Natural killer cell treated with Interleukin-12 subunit alpha and Interleukin-12 subunit beta and Interleukin-15 and Interleukin-18, amount 100 ng/mL, for 72 hours (primary cell): ENCODE results near the gene RBP4. TPM values are rescaled to one million over a fixed set of nuclear protein-coding genes. Genes with fewer than 3 reads are reported as not detected.

Source experiments
- ATAC-seq, 2 donors: fragments of 150-1000 bp; cut with Tn5 transposase in 1 of 2; sonication (Bioruptor Pico), chemical (Tn5 transposase) in 1 of 2; 2 replicates each; pipeline ENCODE4 v1.10.0; 2021
- DNase-seq: peaks from one replicate; pipeline ENCODE4 v3.0.0; 2022; ENCODE audit warnings: low spot score
- H3K27ac Mint-ChIP-seq, 2 donors: 1 replicate in 1 of 2; 2 replicates in 1 of 2; pipeline ENCODE4 v1.8.0; 2022; ENCODE audit warnings: mixed read lengths in 2 of 2, mild to moderate bottlenecking in 1 of 2, moderate library complexity in 1 of 2
- H3K27me3 Mint-ChIP-seq, 2 donors: 1 replicate in 1 of 2; 2 replicates in 1 of 2; pipeline ENCODE4 v1.8.0; 2022; ENCODE audit warnings: mixed read lengths in 2 of 2
- H3K36me3 Mint-ChIP-seq: one replicate; pipeline ENCODE4 v1.8.0; 2022; ENCODE audit warnings: mixed read lengths
- H3K4me1 Mint-ChIP-seq, 2 donors: 1 replicate in 1 of 2; 2 replicates in 1 of 2; pipeline ENCODE4 v1.8.0; 2022; ENCODE audit warnings: low read depth in 2 of 2, mixed read lengths in 2 of 2, mild to moderate bottlenecking in 1 of 2
- H3K4me3 Mint-ChIP-seq: one replicate; pipeline ENCODE4 v1.8.0; 2022; ENCODE audit warnings: mixed read lengths
- H3K9me3 Mint-ChIP-seq: 2 replicates; pipeline ENCODE4 v1.8.0; 2022; ENCODE audit warnings: mixed read lengths
- total RNA-seq, 2 donors: library from RNA; stranded (reverse); gene quantifications; one replicate each; pipeline ENCODE4 v1.2.3, GENCODE V29; 2022

Gene RBP4
- total RNA-seq, 2 donors from 2014 or later: not detected

DNA sequence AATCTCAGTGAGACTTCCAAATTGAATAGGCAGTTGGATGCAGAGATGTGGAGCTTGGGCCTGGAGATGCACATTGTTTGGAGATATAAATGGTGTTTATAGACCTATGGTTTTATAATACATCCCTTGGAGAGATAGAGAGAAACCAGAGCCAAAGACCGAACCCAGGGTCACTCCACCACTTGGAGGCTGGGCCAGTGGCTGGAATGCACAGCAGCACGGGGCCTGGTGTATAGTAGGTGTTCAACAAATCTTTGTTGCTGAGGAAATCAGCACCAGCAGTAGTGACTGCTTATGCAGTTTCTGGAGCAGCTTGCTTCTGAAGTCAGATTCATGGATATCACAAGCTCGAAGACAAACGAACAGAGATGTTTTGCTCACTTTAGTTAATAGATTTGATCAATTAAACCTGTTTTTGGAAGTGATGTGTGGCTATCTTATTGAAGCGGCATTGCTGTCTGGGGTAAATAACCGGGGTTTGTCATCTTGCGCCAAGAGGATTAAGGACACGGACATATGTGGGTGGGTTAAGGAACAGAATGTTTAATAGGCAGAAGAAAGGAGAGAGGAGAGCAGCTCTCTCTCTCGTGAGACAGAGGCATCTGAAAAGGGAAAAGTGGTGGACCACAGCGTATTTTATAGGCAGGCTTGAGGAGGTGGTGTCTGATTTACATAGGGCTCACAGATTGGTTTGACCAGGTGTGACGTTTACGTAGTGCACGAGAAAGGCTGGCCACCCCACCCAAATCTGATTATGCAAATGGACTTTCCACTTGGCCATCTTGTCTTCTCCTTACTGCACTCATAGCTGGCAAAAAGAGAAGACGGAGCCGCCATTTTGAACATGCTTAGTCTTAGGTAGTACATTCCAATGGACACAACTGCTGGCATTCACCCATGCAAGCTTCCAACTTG, 11.1 kb downstream of the RBP4 start:
- no peaks in the 10 kb centered on the region for H3K9me3 Mint-ChIP-seq
- no peak overlapping the region for H3K4me3 Mint-ChIP-seq
- DNase-seq (no peak), ATAC-seq (no peak)
- peaks cover 12 to 18% of the 10 kb centered on the region in 2 donors for H3K27me3 Mint-ChIP-seq
- H3K36me3 Mint-ChIP-seq: no peaks in the 10 kb centered on the region
- H3K4me1 Mint-ChIP-seq: no peaks in the 10 kb centered on the region
- no peak overlapping the region for H3K27ac Mint-ChIP-seq

DNA sequence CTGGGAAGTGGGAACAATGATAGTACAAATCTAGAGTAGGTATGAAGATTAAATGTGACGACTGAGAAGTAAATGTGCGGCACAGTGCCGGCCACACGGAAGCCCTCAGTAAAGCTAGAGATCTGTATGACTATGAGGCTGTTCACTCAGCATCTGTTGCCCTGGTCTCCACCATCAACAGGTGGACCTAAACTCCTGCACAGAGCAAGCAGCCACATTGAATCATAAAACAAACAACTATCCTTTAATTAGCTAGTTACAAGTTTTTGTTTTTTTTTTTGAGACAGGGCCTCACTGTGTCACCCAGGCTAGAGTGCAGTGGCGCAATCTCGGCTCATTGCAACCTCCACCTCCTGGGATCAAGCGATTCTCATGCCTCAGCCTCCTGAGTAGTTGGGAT, 16.6 kb downstream of the RBP4 start:
- ATAC-seq (no peak), DNase-seq (no peak)
- peaks cover under 1% of the 10 kb centered on the region for H3K9me3 Mint-ChIP-seq
- no peaks in the 10 kb centered on the region for H3K4me1 Mint-ChIP-seq
- peaks cover 11 to 19% of the 10 kb centered on the region in 2 donors for H3K27me3 Mint-ChIP-seq
- no peaks in the 10 kb centered on the region for H3K36me3 Mint-ChIP-seq
- no peak overlapping the region for H3K4me3 Mint-ChIP-seq
- H3K27ac Mint-ChIP-seq: no peak overlapping the region

DNA sequence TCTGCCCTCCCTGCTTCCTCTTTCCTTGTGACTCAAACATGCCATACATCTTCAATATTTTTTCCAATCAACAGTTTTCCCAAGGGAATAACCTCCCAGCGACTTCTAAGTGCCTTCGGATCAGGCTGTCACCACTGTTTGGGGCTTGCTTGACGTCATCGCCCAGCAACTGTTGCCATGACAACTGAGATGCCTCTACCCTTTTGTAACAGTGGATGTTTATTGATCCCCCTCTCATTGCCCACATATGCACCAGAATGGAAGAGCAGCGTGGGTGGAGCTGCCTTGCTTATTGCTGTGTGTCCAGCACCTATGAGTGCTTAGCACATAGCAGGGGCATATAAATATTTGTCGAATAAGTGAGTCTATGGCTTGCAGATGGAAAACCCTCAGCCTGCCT, 20.2 kb downstream of the RBP4 start:
- Mint-ChIP-seq H3K36me3 (no peaks in the 10 kb centered on the region), H3K4me1 (no peaks in the 10 kb centered on the region), H3K9me3 (peaks cover 4% of the 10 kb centered on the region), H3K27ac (no peak overlapping the region), H3K4me3 (no peak overlapping the region), H3K27me3 (peaks cover 8 to 21% of the 10 kb centered on the region in 2 donors)
- DNase-seq: no peak
- no peak for ATAC-seq

DNA sequence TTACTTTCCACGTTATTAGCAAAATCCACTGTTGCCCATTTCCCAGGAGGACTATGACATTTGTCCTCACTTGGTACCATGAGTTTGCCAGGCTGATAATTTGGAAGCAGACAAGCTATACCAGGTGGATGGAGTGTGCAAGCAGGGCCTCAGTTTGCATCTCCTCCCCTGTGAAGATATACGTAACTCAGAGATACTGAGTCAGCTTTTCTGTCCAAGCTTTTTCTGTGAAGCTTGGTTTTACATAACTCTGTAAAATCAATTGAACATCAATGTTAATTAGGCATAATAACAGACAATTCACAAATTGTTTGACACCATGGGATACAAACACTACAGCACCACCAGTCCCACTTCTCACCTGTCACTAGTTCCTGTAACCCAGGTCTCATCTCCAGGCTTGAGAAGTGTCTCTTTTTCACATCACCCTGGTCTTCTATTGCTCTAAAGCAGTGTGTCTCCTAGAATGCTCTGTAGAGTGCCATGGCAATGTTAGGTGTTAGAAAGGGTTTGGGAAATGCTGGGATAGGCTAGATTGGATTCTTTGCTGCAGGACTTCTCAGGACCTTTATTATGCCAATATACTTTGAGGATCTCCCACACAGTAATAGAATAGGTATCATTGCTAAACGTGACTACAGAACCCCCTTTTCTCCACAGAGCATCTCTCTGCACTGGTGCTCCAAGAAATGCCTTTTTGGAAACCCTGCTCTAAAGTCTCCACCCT, 20.9 kb downstream of the RBP4 start:
- Mint-ChIP-seq H3K4me1 (no peaks in the 10 kb centered on the region), H3K27ac (no peak overlapping the region), H3K36me3 (no peaks in the 10 kb centered on the region), H3K4me3 (no peak overlapping the region), H3K9me3 (peaks cover 4% of the 10 kb centered on the region), H3K27me3 (peaks cover 8 to 24% of the 10 kb centered on the region in 2 donors)
- DNase-seq: no peak
- ATAC-seq: no peak

DNA sequence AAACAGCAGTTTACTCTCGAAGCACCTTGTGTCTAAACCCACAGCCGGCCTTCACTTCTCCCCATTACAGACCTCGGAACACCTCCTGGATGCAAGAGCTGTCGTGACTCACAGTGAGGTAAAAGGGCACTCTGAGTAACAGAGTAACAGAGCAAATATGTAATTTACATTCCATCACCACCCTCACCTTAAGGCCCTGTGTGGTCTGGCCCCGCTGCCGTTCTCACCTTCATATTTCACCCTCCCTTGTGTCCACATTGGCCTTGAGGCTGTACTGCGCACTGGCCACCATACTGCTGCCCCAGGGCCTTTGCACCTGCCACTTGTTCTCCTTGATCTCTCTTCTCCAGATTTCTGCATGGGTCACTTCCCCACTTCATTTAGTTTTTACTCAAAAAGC, 21.9 kb downstream of the RBP4 start:
- Mint-ChIP-seq H3K4me1 (no peaks in the 10 kb centered on the region), H3K27me3 (peaks cover 8 to 31% of the 10 kb centered on the region in 2 donors), H3K27ac (no peak overlapping the region), H3K9me3 (peaks cover 4% of the 10 kb centered on the region), H3K4me3 (no peak overlapping the region), H3K36me3 (no peaks in the 10 kb centered on the region)
- no peak for ATAC-seq
- DNase-seq: no peak

DNA sequence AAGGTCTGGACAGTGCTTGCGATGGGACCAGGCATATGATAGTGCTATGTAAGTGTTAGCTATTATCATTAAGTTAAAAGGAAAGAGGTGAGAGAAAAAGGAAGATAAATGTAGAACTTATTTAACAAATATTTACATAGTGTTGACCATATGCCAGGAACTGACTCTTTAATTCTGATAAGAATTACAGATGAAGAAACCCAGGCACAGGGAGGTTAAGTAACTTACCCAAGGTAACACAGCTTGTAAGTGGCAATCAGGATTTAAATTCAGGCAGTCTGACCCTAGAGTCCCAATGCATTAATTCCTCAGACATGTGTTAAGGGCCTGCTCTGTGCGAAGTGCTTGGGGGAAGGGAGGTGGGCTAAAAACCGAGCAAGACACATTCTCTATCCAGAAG, 23.5 kb downstream of the RBP4 start:
- Mint-ChIP-seq H3K27ac (no peak overlapping the region), H3K4me1 (no peaks in the 10 kb centered on the region), H3K4me3 (no peak overlapping the region), H3K36me3 (no peaks in the 10 kb centered on the region), H3K9me3 (peaks cover 4% of the 10 kb centered on the region), H3K27me3 (peaks cover 17 to 45% of the 10 kb centered on the region in 2 donors)
- ATAC-seq (no peak), DNase-seq (no peak)

DNA sequence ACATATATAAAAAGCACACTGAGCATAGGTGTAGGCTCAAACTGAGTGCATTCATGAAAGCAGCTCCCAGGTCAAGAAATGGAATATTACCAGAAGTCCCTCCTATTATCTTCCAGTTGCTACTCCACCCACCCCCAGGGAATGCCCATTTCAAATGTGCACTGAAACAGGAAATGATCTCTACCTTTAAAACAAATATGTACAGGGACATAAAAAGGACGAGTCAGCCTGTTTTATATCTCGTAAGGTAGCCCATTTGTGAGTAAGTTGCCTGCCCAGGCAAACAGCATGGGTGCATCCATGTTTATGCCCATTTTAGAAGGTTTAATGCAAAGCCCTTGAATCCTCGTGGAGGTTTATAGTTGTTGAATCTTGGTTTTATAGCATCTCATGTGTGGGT, 24.1 kb downstream of the RBP4 start:
- H3K4me1 Mint-ChIP-seq: no peaks in the 10 kb centered on the region
- peaks cover 23 to 52% of the 10 kb centered on the region in 2 donors for H3K27me3 Mint-ChIP-seq
- DNase-seq (no peak), ATAC-seq (no peak)
- no peak overlapping the region for H3K27ac Mint-ChIP-seq
- no peaks in the 10 kb centered on the region for H3K36me3 Mint-ChIP-seq
- H3K4me3 Mint-ChIP-seq: no peak overlapping the region
- peaks cover 4% of the 10 kb centered on the region for H3K9me3 Mint-ChIP-seq

DNA sequence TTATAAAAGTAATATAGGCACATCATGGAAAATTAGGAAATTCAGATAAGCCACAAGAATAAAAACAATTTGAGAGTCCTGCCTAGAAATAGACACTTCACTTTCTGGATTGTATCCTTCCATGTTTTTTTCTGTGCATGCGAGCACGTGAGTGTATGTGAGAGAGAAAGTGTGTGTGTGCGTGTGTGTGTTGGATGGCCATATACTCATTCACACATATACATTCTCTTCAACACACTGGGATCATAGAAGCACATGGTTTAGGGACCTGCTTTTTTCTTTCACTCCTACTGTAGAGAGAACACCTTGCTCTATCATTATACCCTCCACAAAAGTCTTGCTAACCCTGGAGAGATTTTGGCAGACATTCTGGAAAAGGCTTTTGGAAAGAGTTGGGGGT, 27.1 kb downstream of the RBP4 start:
- Mint-ChIP-seq H3K27me3 (peaks cover 28 to 63% of the 10 kb centered on the region in 2 donors), H3K4me1 (no peaks in the 10 kb centered on the region), H3K4me3 (no peak overlapping the region), H3K27ac (no peak overlapping the region), H3K9me3 (no peaks in the 10 kb centered on the region), H3K36me3 (no peaks in the 10 kb centered on the region)
- no peak for ATAC-seq
- no peak for DNase-seq

DNA sequence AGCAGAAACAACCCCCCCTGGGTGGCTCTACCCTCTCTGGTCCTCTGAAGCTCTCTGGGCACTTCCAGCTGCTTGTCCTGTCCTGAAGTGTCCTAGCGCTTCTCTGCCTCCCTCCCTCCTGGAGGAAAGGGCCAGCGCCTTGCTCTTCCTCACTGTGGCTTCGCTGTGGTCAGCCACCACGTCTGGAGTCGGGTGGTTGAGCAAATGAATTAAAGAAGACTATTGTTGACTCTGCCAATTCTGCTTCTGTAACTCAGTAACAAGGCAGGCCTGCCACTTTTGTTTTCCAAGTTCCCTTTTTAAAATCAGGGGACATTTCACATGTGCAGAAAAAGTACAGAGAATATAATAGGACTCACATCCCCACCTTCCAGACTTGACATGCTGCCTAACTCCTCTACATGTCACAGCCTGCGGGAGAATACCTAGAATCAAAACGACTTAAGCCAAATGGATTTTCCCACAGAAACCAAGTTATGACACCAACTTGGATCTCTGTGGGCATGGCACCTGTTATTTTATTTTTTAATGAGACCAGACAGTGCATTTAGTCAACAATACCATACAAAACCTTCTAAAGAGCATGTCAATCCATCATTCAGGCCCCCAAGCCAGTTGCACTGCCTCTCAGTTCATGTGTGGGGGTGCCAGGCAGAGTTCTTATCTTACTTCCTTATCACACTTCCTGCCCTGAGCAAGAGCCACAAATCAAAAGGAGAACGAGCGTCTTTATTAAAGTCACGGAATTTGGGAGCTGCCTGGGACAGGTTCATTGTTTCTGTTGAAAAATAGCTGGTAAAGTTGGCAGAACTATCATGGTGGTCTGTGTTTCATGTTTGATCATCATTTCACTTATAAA, 27.8 kb downstream of the RBP4 start:
- Mint-ChIP-seq H3K36me3 (no peaks in the 10 kb centered on the region), H3K27ac (no peak overlapping the region), H3K4me3 (no peak overlapping the region), H3K27me3 (peaks cover 29 to 63% of the 10 kb centered on the region in 2 donors), H3K4me1 (no peaks in the 10 kb centered on the region), H3K9me3 (no peaks in the 10 kb centered on the region)
- ATAC-seq: no peak
- no peak for DNase-seq

DNA sequence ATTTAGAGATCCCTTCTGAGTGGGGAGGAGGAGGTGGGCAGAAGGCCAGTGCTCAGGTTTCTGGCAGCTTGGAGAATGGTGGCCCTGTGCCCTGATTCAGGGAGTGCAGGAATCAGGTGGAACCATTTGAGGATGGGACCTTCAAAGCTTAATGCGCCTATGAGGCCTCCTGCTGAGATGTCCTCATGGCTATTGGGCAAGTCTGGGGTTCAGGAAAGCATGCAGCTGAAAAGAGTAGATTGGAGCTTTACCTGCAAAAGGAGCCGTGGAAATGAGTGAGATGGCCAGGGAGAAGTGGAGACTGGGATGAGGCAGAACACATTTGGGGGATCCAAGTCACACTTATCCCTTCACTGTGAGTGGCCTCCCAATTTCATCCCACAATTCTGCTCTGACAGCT, 28.4 kb downstream of the RBP4 start:
- H3K4me1 Mint-ChIP-seq: no peaks in the 10 kb centered on the region
- peaks cover 32 to 62% of the 10 kb centered on the region in 2 donors for H3K27me3 Mint-ChIP-seq
- DNase-seq (no peak), ATAC-seq (no peak)
- H3K9me3 Mint-ChIP-seq: no peaks in the 10 kb centered on the region
- H3K4me3 Mint-ChIP-seq: no peak overlapping the region
- H3K27ac Mint-ChIP-seq: no peak overlapping the region
- H3K36me3 Mint-ChIP-seq: no peaks in the 10 kb centered on the region

DNA sequence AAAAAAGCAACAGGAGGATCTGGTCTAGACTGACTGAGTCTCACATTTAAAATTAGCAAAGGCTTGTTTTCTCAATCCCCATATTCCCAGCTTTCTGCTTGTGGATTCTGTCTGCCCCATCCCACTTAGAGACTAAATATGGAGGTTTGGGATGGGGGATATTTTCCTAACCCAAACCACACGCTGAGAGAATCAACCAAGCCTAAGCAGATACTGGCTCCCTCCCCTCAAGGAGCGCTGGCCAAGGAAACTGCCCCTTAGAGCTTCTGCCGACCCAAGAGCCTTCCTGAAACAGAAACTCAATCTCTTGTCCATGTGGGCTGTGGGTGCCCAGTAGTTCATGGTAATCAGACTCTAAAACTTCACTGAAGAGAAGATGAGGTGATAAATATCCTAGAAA, 30.7 kb downstream of the RBP4 start:
- Mint-ChIP-seq H3K4me1 (peaks cover 0 to 3% of the 10 kb centered on the region in 2 donors), H3K4me3 (no peak overlapping the region), H3K27me3 (peaks cover 43 to 70% of the 10 kb centered on the region in 2 donors), H3K36me3 (no peaks in the 10 kb centered on the region), H3K9me3 (no peaks in the 10 kb centered on the region), H3K27ac (no peak overlapping the region)
- DNase-seq (no peak), ATAC-seq (no peak)

DNA sequence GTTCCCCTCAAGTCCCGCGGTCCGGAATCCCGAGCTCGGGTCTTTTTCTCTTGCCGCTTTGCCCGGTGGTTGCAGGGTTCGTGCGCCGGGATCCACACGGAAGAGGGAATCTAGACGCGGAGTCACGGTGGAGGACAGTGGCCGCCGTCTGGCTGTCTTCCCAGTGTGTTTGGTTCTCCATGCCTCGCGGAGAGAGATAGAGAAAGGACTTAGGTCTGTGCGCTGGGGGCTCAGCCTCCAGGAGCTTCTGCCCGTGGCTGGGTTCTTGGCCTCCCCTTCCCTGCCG, 33.0 kb downstream of the RBP4 start:
- no peak overlapping the region for H3K27ac Mint-ChIP-seq
- DNase-seq (no peak), ATAC-seq (no peak)
- H3K9me3 Mint-ChIP-seq: no peaks in the 10 kb centered on the region
- no peak overlapping the region for H3K4me3 Mint-ChIP-seq
- H3K36me3 Mint-ChIP-seq: no peaks in the 10 kb centered on the region
- peaks cover 42 to 62% of the 10 kb centered on the region in 2 donors for H3K27me3 Mint-ChIP-seq
- peaks cover 0 to 3% of the 10 kb centered on the region in 2 donors for H3K4me1 Mint-ChIP-seq

DNA sequence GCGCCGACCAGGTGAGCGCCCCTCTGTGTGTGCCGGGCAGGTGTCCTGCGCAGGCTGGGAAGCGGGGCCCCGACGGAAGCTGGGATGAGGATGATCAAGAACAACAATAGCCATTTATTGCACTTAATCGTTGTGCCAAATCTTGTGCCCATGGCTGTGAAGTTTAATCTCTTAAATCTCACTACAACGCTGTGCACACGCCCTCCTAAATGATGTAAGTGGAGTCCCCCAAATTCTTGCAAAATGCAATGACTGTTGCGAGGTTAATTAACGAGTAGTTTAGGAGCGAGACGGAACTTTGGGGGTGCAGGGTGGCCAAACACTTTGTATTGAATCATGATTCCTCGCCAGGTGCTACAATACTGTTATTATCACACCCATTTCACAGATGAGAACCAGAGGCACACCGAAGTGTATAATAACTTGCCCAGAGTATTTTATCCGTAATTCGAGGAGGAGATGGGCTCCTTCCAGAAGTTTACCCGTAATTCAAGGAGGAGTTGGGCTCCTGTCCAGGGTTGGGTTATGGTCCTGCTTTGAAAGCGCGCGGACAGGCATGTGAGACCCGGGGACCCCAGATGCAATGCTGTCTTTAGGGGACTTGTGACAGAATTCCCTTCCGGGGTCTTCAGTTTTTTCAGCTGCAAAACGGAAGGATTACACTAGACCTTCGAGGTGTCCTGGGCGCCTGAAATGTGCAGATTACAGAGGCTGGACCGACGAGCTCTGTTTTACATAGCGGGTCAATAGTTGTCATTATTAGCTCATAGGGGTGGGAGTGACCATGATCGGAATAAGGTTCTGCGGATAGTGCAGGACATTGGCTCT, 33.5 kb downstream of the RBP4 start:
- Mint-ChIP-seq H3K4me1 (peaks cover 0 to 3% of the 10 kb centered on the region in 2 donors), H3K27me3 (peaks cover 37 to 56% of the 10 kb centered on the region in 2 donors)
- no peak for ATAC-seq

More for the DNA sequence above, 33.5 kb downstream of the RBP4 start:
- DNase-seq: no peak
- Mint-ChIP-seq H3K36me3 (no peaks in the 10 kb centered on the region), H3K9me3 (no peaks in the 10 kb centered on the region), H3K27ac (no peak overlapping the region), H3K4me3 (no peak overlapping the region)
